Transverse colon (tissue), 4 donors: Measurements from ENCODE around the gene OARD1.

Experiments
- POLR2A ChIP-seq: fragments of 450-650 bp; IDR thresholded peaks from one replicate; pipeline ENCODE4 v1.6.1; 2016; ENCODE audit warnings: antibody characterized with exemption, mild to moderate bottlenecking, moderate library complexity
- POLR2AphosphoS5 ChIP-seq, 3 donors: sonication (generic); formaldehyde crosslinking; IDR thresholded peaks; one replicate each; pipeline ENCODE4 v1.6.1; 2016; ENCODE audit warnings: antibody characterized with exemption in 3 of 3
- TF ChIP-seq, protein P1 (sequence below), 5 experiments: fragments of 200-600 bp in 3 of 5; fragments of 450-650 bp in 2 of 5; sonication (generic) in 3 of 5; IDR thresholded peaks; 1 replicate in 2 of 5; 2 replicates in 3 of 5; pipeline ENCODE4 v1.5.1; 2016 to 2017; ENCODE audit warnings: antibody characterized with exemption in 5 of 5, inconsistent platforms in 3 of 5, mild to moderate bottlenecking in 2 of 5, moderate library complexity in 1 of 5

DNA sequence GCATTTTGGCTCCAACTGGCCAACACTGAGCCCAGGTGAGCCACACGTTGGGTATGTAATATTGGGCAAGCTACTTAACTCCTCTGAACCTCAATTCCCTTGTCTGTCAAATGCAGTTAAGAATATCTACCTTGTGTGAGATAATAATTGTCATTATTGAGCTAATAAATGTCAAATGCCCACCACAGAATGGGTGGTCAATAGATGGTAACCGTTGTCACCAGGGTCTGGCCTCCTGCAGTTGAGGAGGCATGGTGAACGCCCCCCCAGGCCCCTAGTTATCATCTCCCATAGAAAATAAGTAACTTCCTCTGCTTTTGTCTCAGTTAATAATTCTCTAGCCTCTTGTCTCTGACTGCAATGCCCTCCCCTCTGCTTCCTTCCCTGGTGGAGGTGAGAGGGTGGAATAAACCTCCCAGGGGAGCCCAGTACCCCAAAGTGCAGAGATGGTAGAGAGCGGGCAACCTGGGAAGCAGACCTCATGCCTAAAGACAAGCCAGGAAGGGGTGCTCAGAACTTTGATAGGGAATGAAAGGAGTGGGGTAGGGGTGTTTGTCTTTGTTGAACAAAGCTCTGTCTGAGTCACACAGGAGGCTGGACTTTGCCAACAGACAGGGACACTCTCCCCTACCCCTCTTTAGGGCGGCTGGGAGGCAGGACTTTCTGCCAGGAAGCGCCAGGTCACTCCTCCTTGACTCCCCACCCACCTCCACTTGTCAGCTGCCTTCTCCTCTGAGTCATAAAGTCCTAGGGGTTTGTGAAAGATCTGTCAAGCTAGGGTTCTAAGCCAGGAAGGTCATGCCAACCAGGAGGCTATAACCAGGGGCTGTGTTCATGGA, 31.8 kb downstream of the OARD1 start:
- TF ChIP-seq, protein P1, sequence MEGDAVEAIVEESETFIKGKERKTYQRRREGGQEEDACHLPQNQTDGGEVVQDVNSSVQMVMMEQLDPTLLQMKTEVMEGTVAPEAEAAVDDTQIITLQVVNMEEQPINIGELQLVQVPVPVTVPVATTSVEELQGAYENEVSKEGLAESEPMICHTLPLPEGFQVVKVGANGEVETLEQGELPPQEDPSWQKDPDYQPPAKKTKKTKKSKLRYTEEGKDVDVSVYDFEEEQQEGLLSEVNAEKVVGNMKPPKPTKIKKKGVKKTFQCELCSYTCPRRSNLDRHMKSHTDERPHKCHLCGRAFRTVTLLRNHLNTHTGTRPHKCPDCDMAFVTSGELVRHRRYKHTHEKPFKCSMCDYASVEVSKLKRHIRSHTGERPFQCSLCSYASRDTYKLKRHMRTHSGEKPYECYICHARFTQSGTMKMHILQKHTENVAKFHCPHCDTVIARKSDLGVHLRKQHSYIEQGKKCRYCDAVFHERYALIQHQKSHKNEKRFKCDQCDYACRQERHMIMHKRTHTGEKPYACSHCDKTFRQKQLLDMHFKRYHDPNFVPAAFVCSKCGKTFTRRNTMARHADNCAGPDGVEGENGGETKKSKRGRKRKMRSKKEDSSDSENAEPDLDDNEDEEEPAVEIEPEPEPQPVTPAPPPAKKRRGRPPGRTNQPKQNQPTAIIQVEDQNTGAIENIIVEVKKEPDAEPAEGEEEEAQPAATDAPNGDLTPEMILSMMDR (IDR thresholded peaks at IDR 0.05): no peak
- TF ChIP-seq POLR2AphosphoS5 (IDR thresholded peaks at IDR 0.05) (no peak), POLR2A (no peak)
